HEK293 (cell line): ENCODE results near the gene GMNC.

Experiments used
- CTCF ChIA-PET: fragments of 350-600 bp; formaldehyde crosslinking; extraction: SDS; loops from one replicate; lab custom pipeline; 2021; ENCODE audit warnings: antibody characterized with exemption; lab: Yijun Ruan, JAX
- POLR2A ChIA-PET: fragments of 300-600 bp; formaldehyde crosslinking; extraction: SDS; loops from one replicate; lab custom pipeline; 2020; ENCODE audit warnings: antibody characterized with exemption, inconsistent platforms; lab: Yijun Ruan, JAX
- H3K27ac ChIP-seq: fragments of 200-500 bp; sonication (Bioruptor generic); 2 replicates; pipeline ENCODE4 v1.5.1; 2014; ENCODE audit warnings: low read depth, low read length, control low read depth, inconsistent platforms; ENCODE audit errors: extremely low read depth
- H3K36me3 ChIP-seq, 2 experiments: fragments of 200-500 bp in 1 of 2; sonication (Bioruptor generic) in 1 of 2; 1 replicate in 1 of 2; 2 replicates in 1 of 2; pipeline ENCODE4 v1.5.1; 2014 to 2017; ENCODE audit warnings: inconsistent platforms in 2 of 2, low read length in 2 of 2; ENCODE audit not compliant: control insufficient read depth in 2 of 2, insufficient read depth in 1 of 2
- H3K4me1 ChIP-seq: fragments of 200-500 bp; sonication (Bioruptor generic); 2 replicates; pipeline ENCODE4 v1.5.1; 2014; ENCODE audit warnings: mild to moderate bottlenecking, low read length, inconsistent platforms; ENCODE audit not compliant: control insufficient read depth, insufficient read depth
- H3K4me3 ChIP-seq: 2 replicates; pipeline ENCODE4 v1.5.1; 2011; ENCODE audit warnings: low read depth, mild to moderate bottlenecking, control low read depth, low read length, moderate library complexity
- H3K9me3 ChIP-seq: fragments of 200-500 bp; sonication (Bioruptor generic); 2 replicates; pipeline ENCODE4 v1.5.1; 2014; ENCODE audit warnings: low read depth, low read length, inconsistent platforms; ENCODE audit not compliant: control insufficient read depth, insufficient read depth
- FEZF1 ChIP-seq: fragments of 450-650 bp; formaldehyde crosslinking; IDR thresholded peaks from 2 replicates; pipeline ENCODE4 v1.5.1; 2016; ENCODE audit warnings: missing biosample characterization, missing genetic modification characterization
- GLIS1 ChIP-seq: fragments of 450-650 bp; formaldehyde crosslinking; IDR thresholded peaks from 2 replicates; pipeline ENCODE4 v1.5.1; 2016; ENCODE audit warnings: missing biosample characterization, missing genetic modification characterization
- MEIS1 ChIP-seq: sonication (generic); formaldehyde crosslinking; IDR thresholded peaks from 2 replicates; pipeline ENCODE4 v1.8.1; 2022; ENCODE audit warnings: missing genetic modification reagents, mild to moderate bottlenecking, borderline replicate concordance
- MZF1 ChIP-seq: fragments of 450-650 bp; formaldehyde crosslinking; IDR thresholded peaks from 2 replicates; pipeline ENCODE4 v1.5.1; 2017; ENCODE audit warnings: missing biosample characterization, missing genetic modification characterization, borderline replicate concordance
- OSR2 ChIP-seq: fragments of 450-650 bp; formaldehyde crosslinking; IDR thresholded peaks from 2 replicates; pipeline ENCODE4 v1.5.1; 2016; ENCODE audit warnings: missing biosample characterization, missing genetic modification characterization
- RBAK ChIP-seq: fragments of 450-650 bp; formaldehyde crosslinking; IDR thresholded peaks from 2 replicates; pipeline ENCODE4 v1.5.1; 2016; ENCODE audit warnings: missing biosample characterization, missing genetic modification characterization
- ZIC2 ChIP-seq: fragments of 450-650 bp; formaldehyde crosslinking; IDR thresholded peaks from 2 replicates; pipeline ENCODE4 v1.5.1; 2016; ENCODE audit warnings: missing biosample characterization, missing genetic modification characterization
- ZNF140 ChIP-seq: fragments of 450-650 bp; formaldehyde crosslinking; IDR thresholded peaks from 2 replicates; pipeline ENCODE4 v1.5.1; 2016; ENCODE audit warnings: missing biosample characterization, missing genetic modification characterization
- ZNF157 ChIP-seq: fragments of 450-650 bp; formaldehyde crosslinking; IDR thresholded peaks from 2 replicates; pipeline ENCODE4 v1.5.1; 2016; ENCODE audit warnings: missing biosample characterization, missing genetic modification characterization
- ZNF843 ChIP-seq: fragments of 450-650 bp; formaldehyde crosslinking; IDR thresholded peaks from 2 replicates; pipeline ENCODE4 v1.5.1; 2016; ENCODE audit warnings: missing biosample characterization, missing genetic modification characterization
- TF ChIP-seq, protein P1 (sequence below): fragments of 450-650 bp; formaldehyde crosslinking; IDR thresholded peaks from 2 replicates; pipeline ENCODE4 v1.5.1; 2016; ENCODE audit warnings: missing biosample characterization, missing genetic modification characterization
- TF ChIP-seq, protein P2 (sequence below): fragments of 450-650 bp; formaldehyde crosslinking; conservative IDR thresholded peaks from 2 replicates; pipeline ENCODE4 v1.5.1; 2016; ENCODE audit warnings: low read depth, missing biosample characterization, missing genetic modification characterization
- TF ChIP-seq, protein P3 (sequence below): fragments of 450-650 bp; formaldehyde crosslinking; IDR thresholded peaks from 2 replicates; pipeline ENCODE4 v1.5.1; 2016; ENCODE audit warnings: missing biosample characterization, missing genetic modification characterization

Gene GMNC

DNA sequence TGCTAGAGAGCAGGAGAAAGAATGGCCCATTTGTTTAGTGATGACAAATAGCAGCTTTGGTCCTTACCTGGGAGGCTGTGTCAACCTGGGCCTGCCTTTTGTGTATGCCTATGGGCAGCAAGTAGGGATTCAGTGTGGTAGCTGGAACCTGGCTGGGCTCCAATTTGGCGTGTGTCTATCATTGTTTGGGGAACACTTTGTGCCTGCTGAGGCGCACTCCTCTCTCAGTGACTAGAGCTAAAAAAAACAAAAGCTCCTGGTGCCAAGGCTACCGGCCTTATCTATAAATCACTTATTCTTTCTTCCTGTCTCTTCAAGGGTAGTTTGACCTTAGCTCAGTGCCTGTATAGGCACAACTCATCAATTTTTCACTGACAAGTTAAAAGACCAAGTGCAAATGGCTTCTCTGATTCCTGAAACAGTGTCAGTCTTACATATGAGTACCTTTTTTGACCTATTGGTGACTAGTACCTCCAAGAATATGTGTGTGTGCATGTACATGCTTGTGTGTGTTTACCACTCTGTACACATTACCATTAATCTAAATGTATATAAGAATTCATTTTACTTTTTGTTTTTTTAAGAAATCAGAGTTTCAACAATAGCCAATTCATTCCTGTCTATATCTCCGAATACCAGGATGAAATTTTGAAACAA is 54.6 kb downstream of the GMNC start:
- ChIA-PET POLR2A (interaction anchor here (0.8 kb wide), 1 partner anchor 55 kb away, joined by 6 read pairs; no protein-coding TSS in a partner anchor), CTCF (interaction anchor here (1.0 to 1.2 kb wide), 2 partner anchors 110 to 847 kb away, joined by 4 read pairs; no protein-coding TSS in a partner anchor)
- peak; percentile 70 for TF ChIP-seq GLIS1 (tag by site-specific recombination)
- peak; percentile 66 for TF ChIP-seq OSR2
- no peak for TF ChIP-seq ZNF140
- TF ChIP-seq, protein P1, sequence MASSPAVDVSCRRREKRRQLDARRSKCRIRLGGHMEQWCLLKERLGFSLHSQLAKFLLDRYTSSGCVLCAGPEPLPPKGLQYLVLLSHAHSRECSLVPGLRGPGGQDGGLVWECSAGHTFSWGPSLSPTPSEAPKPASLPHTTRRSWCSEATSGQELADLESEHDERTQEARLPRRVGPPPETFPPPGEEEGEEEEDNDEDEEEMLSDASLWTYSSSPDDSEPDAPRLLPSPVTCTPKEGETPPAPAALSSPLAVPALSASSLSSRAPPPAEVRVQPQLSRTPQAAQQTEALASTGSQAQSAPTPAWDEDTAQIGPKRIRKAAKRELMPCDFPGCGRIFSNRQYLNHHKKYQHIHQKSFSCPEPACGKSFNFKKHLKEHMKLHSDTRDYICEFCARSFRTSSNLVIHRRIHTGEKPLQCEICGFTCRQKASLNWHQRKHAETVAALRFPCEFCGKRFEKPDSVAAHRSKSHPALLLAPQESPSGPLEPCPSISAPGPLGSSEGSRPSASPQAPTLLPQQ (tag by site-specific recombination): no peak
- no peak for TF ChIP-seq ZNF157
- TF ChIP-seq RBAK (tag by site-specific recombination): no peak
- TF ChIP-seq, protein P2, sequence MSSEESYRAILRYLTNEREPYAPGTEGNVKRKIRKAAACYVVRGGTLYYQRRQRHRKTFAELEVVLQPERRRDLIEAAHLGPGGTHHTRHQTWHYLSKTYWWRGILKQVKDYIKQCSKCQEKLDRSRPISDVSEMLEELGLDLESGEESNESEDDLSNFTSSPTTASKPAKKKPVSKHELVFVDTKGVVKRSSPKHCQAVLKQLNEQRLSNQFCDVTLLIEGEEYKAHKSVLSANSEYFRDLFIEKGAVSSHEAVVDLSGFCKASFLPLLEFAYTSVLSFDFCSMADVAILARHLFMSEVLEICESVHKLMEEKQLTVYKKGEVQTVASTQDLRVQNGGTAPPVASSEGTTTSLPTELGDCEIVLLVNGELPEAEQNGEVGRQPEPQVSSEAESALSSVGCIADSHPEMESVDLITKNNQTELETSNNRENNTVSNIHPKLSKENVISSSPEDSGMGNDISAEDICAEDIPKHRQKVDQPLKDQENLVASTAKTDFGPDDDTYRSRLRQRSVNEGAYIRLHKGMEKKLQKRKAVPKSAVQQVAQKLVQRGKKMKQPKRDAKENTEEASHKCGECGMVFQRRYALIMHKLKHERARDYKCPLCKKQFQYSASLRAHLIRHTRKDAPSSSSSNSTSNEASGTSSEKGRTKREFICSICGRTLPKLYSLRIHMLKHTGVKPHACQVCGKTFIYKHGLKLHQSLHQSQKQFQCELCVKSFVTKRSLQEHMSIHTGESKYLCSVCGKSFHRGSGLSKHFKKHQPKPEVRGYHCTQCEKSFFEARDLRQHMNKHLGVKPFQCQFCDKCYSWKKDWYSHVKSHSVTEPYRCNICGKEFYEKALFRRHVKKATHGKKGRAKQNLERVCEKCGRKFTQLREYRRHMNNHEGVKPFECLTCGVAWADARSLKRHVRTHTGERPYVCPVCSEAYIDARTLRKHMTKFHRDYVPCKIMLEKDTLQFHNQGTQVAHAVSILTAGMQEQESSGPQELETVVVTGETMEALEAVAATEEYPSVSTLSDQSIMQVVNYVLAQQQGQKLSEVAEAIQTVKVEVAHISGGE (tag by site-specific recombination): no peak
- peak; percentile 46; the same call in 1 of the 2 replicates for TF ChIP-seq MEIS1 (CRISPR knock-in tag)
- peak; percentile 73 for TF ChIP-seq FEZF1
- TF ChIP-seq ZNF843 (tag by site-specific recombination): 0 out of 2 replicates have a peak, but pooled peaks have one; percentile 21
- TF ChIP-seq ZIC2 (tag by site-specific recombination): peak; percentile 51; the same call in 1 of the 2 replicates
- TF ChIP-seq, protein P3, sequence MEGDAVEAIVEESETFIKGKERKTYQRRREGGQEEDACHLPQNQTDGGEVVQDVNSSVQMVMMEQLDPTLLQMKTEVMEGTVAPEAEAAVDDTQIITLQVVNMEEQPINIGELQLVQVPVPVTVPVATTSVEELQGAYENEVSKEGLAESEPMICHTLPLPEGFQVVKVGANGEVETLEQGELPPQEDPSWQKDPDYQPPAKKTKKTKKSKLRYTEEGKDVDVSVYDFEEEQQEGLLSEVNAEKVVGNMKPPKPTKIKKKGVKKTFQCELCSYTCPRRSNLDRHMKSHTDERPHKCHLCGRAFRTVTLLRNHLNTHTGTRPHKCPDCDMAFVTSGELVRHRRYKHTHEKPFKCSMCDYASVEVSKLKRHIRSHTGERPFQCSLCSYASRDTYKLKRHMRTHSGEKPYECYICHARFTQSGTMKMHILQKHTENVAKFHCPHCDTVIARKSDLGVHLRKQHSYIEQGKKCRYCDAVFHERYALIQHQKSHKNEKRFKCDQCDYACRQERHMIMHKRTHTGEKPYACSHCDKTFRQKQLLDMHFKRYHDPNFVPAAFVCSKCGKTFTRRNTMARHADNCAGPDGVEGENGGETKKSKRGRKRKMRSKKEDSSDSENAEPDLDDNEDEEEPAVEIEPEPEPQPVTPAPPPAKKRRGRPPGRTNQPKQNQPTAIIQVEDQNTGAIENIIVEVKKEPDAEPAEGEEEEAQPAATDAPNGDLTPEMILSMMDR: no peak
- TF ChIP-seq MZF1 (tag by site-specific recombination): peak; percentile 94
- Histone ChIP-seq H3K9me3 (no peaks in the 10 kb centered on the region), H3K4me1 (no peaks in the 10 kb centered on the region; the same call in 1 of the 2 replicates), H3K4me3 (no peak overlapping the region), H3K27ac (no peak overlapping the region), H3K36me3 (no peaks in the 10 kb centered on the region)
